GM19468 (cell line): Measurements from ENCODE around the gene TNP2.
"Not testable (repeated sequence)": the region's sequence is repeated elsewhere in the genome, so short reads cannot be mapped to it uniquely, and the experiment has no call there.

Experiments
- ATAC-seq: cut with Tn5 transposase; IDR thresholded peaks from one replicate; pipeline ENCODE4 v1.9.1; 2021; ENCODE audit warnings: mild to moderate bottlenecking, moderate library complexity, moderate number of reproducible peaks; ENCODE audit not compliant: unreplicated experiment; ENCODE audit errors: extremely low read depth

Gene TNP2

DNA sequence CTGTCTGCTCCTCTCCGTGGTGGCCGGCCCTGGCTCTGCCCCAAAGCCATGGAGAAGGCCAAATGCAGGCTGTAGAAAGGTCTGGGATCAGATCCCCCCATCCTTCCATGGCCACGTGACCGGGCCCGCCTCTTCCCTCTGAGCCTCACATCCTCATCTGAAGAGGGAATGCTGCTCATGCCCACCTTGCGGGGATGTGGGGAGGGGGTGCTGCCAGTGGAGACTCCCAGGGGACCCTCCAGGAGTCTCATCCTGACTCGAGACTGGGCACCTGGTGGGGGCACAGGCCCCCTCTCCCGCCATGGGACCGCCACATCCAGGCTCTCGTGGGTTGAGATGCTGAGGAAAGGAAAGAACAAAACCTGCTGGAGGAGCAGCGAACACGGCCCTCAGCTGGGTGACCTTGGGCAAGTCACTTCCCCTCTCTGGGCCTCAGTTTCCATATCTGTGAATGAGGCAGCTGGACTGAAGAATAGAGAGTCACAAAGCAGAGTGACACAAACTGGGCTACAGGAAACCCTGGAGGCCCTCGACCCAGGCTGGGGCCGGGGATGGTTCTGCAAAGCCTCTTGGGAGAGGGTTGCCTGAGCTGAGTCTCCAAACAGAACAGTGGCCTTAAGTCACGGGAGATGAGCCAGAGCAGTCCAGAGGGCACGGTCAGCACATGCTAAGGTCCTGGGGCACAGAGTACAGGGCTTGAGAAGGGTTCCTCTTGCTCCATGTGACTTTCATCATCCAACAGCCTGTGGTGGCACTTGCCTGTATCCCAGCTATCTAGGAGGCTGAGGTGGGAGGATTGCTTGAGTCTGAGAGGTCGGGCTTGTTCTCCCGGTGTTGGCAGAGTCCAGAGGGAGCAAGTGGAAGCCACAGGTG lies 43.2 kb downstream of the TNP2 start:
- ATAC-seq: no peak

GRCh38 chr16:11224894-11225676 lies 44.0 kb downstream of the TNP2 start:
- ATAC-seq: no peak

GRCh38 chr16:11224096-11224893 lies 44.8 kb downstream of the TNP2 start:
- ATAC-seq: no peak

DNA sequence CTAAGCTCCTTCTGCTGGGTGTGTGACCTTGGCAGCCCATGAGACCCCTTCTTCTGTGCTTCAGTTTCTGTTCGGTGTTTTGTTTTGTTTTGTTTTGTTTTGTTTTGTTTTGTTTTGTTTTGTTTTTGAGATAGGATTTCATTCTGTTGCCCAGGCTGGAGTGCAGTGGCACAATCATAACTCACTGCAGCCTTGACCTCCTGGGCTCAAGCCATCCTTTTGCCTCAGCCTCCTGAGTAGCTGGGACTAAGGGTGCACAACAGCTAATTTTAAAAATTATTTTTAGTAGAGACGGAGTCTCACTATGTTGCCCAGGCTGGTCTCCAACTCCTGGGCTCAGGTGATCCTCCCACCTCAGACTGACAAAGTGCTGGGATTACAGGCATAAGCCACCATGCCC lies 48.6 kb downstream of the TNP2 start:
- ATAC-seq: not testable (repeated sequence)

GRCh38 chr16:11219178-11219577 lies 49.9 kb downstream of the TNP2 start:
- ATAC-seq: no peak

- ATAC-seq: no peak
These were observed 50.5 kb downstream of the TNP2 start for GRCh38 chr16:11218604-11218962.
